Upper lobe of right lung (tissue), 1 donor: ENCODE measurements around the gene S100A16. TPM values are rescaled to one million over a fixed set of nuclear protein-coding genes. Genes with fewer than 3 reads are reported as not detected.

Source experiments
- ATAC-seq: fragments of 200-7000 bp; cut with Tn5 transposase; one replicate; pipeline ENCODE4 v1.9.1; 2020; ENCODE audit warnings: mild to moderate bottlenecking, moderate library complexity
- DNase-seq: peaks from one replicate; pipeline ENCODE4 v3.0.0-alpha.2; 2020
- H3K27ac ChIP-seq: fragments of 200-600 bp; one replicate; pipeline ENCODE4 v1.8.0; 2022
- H3K27me3 ChIP-seq: fragments of 200-600 bp; one replicate; pipeline ENCODE4 v1.8.0; 2022; ENCODE audit warnings: mild to moderate bottlenecking
- H3K36me3 ChIP-seq: fragments of 200-600 bp; one replicate; pipeline ENCODE4 v1.8.0; 2022
- H3K4me1 ChIP-seq: fragments of 200-600 bp; one replicate; pipeline ENCODE4 v1.8.0; 2022
- H3K4me3 ChIP-seq: fragments of 200-600 bp; one replicate; pipeline ENCODE4 v1.8.0; 2022; ENCODE audit warnings: mild to moderate bottlenecking
- H3K9me3 ChIP-seq: fragments of 200-600 bp; one replicate; pipeline ENCODE4 v1.8.0; 2022
- CTCF ChIP-seq: fragments of 200-600 bp; IDR thresholded peaks from one replicate; pipeline ENCODE4 v1.8.0; 2022; ENCODE audit warnings: antibody characterized with exemption
- intact Hi-C: fragments of 100-400 bp; cut with DNase I; formaldehyde crosslinking; loops from one replicate; pipeline ENCODE4 v1.11.0; 2022
- total RNA-seq: library from RNA; stranded (reverse); fragmentation: NEBNext Ultra II Directional; extraction: Animal tissue kit (Norgen Biotek cat#: 25700); gene quantifications from one replicate; pipeline ENCODE4 v1.2.1, GENCODE V29; 2021
- donor health status: DM: no; HTN: yes; CAD: no; lungs with severe emphysema.

S100A16 gene
- total RNA-seq, 1 donor from 2014 or later, result 69.6 TPM

- DNase-seq (no peak), ATAC-seq (peak; percentile 3)
- H3K36me3 ChIP-seq, result peaks cover 30% of the 10 kb centered on the region
- TF ChIP-seq CTCF, result no peak
- no peak overlapping the region for H3K4me3 ChIP-seq
- no peaks in the 10 kb centered on the region for H3K27me3 ChIP-seq
- peaks cover 17% of the 10 kb centered on the region for H3K4me1 ChIP-seq
- no peaks in the 10 kb centered on the region for H3K9me3 ChIP-seq
- intact Hi-C loops, result no loop called here
- H3K27ac ChIP-seq, result no peak overlapping the region
Measured at GRCh38 chr1:153649137-153649862, 36.4 kb upstream of the S100A16 start.

GRCh38 chr1:153648000-153648643, 35.2 kb upstream of the S100A16 start:
- no peak overlapping the region for H3K27ac ChIP-seq
- no peak for DNase-seq

GRCh38 chr1:153647346-153647714, 34.4 kb upstream of the S100A16 start:
- DNase-seq (no peak), ATAC-seq (peak; percentile 17)
- Histone ChIP-seq H3K9me3 (no peaks in the 10 kb centered on the region), H3K4me1 (peaks cover 20% of the 10 kb centered on the region), H3K36me3 (peaks cover 50% of the 10 kb centered on the region), H3K27me3 (no peaks in the 10 kb centered on the region), H3K27ac (no peak overlapping the region), H3K4me3 (no peak overlapping the region)
- no peak for TF ChIP-seq CTCF
- intact Hi-C loops, result no loop called here

More at GRCh38 chr1:153648000-153648643, 35.2 kb upstream of the S100A16 start:
- no peak for TF ChIP-seq CTCF
- Histone ChIP-seq H3K4me1 (peaks cover 25% of the 10 kb centered on the region), H3K9me3 (no peaks in the 10 kb centered on the region), H3K27me3 (no peaks in the 10 kb centered on the region), H3K36me3 (peaks cover 42% of the 10 kb centered on the region), H3K4me3 (no peak overlapping the region)
- intact Hi-C loops, result no loop called here
- no peak for ATAC-seq

- H3K4me3 ChIP-seq, result no peak overlapping the region
- no peaks in the 10 kb centered on the region for H3K9me3 ChIP-seq
- H3K4me1 ChIP-seq, result peaks cover 19% of the 10 kb centered on the region
- no peak overlapping the region for H3K27ac ChIP-seq
- H3K36me3 ChIP-seq, result peaks cover 55% of the 10 kb centered on the region
- DNase-seq (no peak), ATAC-seq (peak; percentile 81)
- no peaks in the 10 kb centered on the region for H3K27me3 ChIP-seq
- TF ChIP-seq CTCF, result no peak
- intact Hi-C loops, result no loop called here
Measured at GRCh38 chr1:153646672-153647345, 33.9 kb upstream of the S100A16 start.

- no peak for ATAC-seq
- peaks cover 19% of the 10 kb centered on the region for H3K4me1 ChIP-seq
- H3K4me3 ChIP-seq, result no peak overlapping the region
- TF ChIP-seq CTCF, result no peak
- H3K36me3 ChIP-seq, result peaks cover 85% of the 10 kb centered on the region
- H3K27ac ChIP-seq, result no peak overlapping the region
- intact Hi-C loops, result no loop called here
- no peaks in the 10 kb centered on the region for H3K9me3 ChIP-seq
- no peak for DNase-seq
- H3K27me3 ChIP-seq, result no peaks in the 10 kb centered on the region
Measured at GRCh38 chr1:153643816-153644215, 30.9 kb upstream of the S100A16 start.
